NCI-H345 treated with DMSO at 0.1 percent for 48 hours (cell line): ENCODE results near the gene KLRF1.
"Not testable (repeated sequence)": the region's sequence is repeated elsewhere in the genome, so short reads cannot be mapped to it uniquely, and the experiment has no call there.

Experiments
- DNase-seq: peaks from one replicate; lab custom pipeline; 2025; ENCODE audit not compliant: unreplicated experiment; lab: John Stamatoyannopoulos, UW

Gene KLRF1

GRCh38 chr12:9869307-9870161, 42.3 kb downstream of the KLRF1 start, which contains the start of gene CLEC2B:
CLEC2B (minus strand) TSS chr12:9869354.
- no peak for DNase-seq

GRCh38 chr12:9870286-9870866, 43.1 kb downstream of the KLRF1 start:
- DNase-seq: no peak

GRCh38 chr12:9872162-9872561, 44.9 kb downstream of the KLRF1 start:
- no peak for DNase-seq

GRCh38 chr12:9872742-9873141, 45.5 kb downstream of the KLRF1 start:
- DNase-seq: no peak

- DNase-seq: not testable (repeated sequence)
Observed at GRCh38 chr12:9876120-9876519, 48.8 kb downstream of the KLRF1 start.

- DNase-seq: no peak
Observed at GRCh38 chr12:9880532-9881078, 53.3 kb downstream of the KLRF1 start.

GRCh38 chr12:9881246-9881645, 54.0 kb downstream of the KLRF1 start, which contains the start of gene KLRF2:
KLRF2 (plus strand) TSS chr12:9881489; CDS start chr12:9881596, 107 bp downstream.
- no peak for DNase-seq

GRCh38 chr12:9881988-9882387, 54.7 kb downstream of the KLRF1 start:
- DNase-seq: no peak

- no peak for DNase-seq
Observed at GRCh38 chr12:9883175-9883574, 55.9 kb downstream of the KLRF1 start.

GRCh38 chr12:9888665-9889273, 61.5 kb downstream of the KLRF1 start:
- DNase-seq: no peak
